ENCODE measurements around the gene WDR91. TPM values are rescaled to one million over a fixed set of nuclear protein-coding genes. Genes with fewer than 3 reads are reported as not detected.
A peak's percentile ranks its signal among the peaks of the same experiment; 100 is the strongest.

The WDR91 gene
- total and polyA plus RNA-seq, 4 donors: 11.3 to 47.8 (median 21.5) TPM

DNA sequence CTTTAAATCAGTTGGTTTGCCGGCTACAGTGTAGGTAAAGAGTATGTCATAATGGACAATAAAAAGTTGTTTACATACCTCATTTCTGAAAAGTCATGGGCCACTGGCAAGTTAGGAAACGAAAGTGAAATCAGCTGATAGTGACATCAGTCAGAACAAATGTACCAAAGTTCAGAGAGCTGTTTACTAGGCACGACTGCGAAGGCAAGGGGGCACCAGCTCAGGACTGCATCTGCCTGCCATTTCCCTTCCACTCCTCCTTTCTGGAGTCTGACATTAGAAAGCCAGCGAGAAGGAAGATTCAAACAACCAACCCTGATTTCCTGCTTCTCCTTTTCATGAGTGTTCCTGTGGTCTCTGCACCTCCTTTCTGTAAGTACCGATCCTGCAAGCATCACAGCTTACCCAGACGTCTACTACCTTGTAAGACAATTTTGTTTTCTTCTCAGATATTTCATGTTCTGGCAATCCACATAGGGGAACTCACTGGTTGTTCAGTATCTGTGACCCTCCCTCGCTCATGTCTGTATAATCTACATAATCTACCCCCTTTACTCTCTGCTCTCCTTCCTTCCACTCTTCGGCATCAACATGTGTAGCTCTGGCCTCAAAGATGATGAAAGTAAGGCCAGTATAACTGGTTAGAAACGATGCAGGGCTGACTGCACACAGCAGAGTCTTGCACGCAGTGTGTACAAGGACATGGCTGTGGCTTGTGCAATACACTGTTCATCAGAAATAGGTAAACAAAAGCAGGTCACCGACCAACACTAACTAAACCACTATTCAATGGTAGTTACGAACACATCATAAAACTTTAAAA, 63.2 kb downstream of the WDR91 start, which contains the start of gene TMEM140:
TMEM140 (plus strand) TSS at position 174 of the 823 bp plus-strand sequence. CDS start 16,370 bp downstream, outside the sequence.
- Histone ChIP-seq H3K36me3 (ENCODE audit: control insufficient read depth in 4 of 4, insufficient read depth in 4 of 4, low read length in 4 of 4) (peaks cover 0 to 2% (median 0%) of the 10 kb centered on the region in 4 donors), H3K4me1 (ENCODE audit: control insufficient read depth in 5 of 5, insufficient read depth in 5 of 5, low read length in 5 of 5) (peaks cover 0 to 15% (median 11%) of the 10 kb centered on the region in 5 donors), H3K27me3 (ENCODE audit: control insufficient read depth in 3 of 3, insufficient read depth in 3 of 3, low read length in 2 of 3) (no peaks in the 10 kb centered on the region), H3K9me3 (ENCODE audit: control insufficient read depth in 4 of 4, insufficient read depth in 3 of 4, low read length in 3 of 4) (no peaks in the 10 kb centered on the region), H3K27ac (ENCODE audit: low read depth in 1 of 2, low read length in 1 of 2) (peak within 1 kb of the TSS; percentile 92 to 95), H3K9ac (ENCODE audit: insufficient read depth in 1 of 2, low read length in 2 of 2) (peak within 1 kb of the TSS in 1 of 2 donors; percentile 72), H3K4me3 (peak within 1 kb of the TSS; percentile 57)
- DNase-seq: peak in 2 of 3 donors; percentile 70 to 74
- ATAC-seq (ENCODE audit: insufficient read depth, low FRiP score): peak; percentile 55
- TF ChIP-seq CTCF (IDR thresholded peaks at IDR 0.05; ENCODE audit: control extremely low read depth, extremely low read depth): no peak
- WGBS, 2 donors: 6% methylated on average over 13 of the region's 13 CpGs

GRCh38 chr7:135147341-135147898, 63.9 kb downstream of the WDR91 start:
- TF ChIP-seq CTCF (IDR thresholded peaks at IDR 0.05; ENCODE audit: control extremely low read depth, extremely low read depth): no peak
- Histone ChIP-seq H3K27ac (ENCODE audit: low read depth in 1 of 2, low read length in 1 of 2) (peak overlapping the region; percentile 92 to 95), H3K4me3 (peak overlapping the region; percentile 57), H3K36me3 (ENCODE audit: control insufficient read depth in 4 of 4, insufficient read depth in 4 of 4, low read length in 4 of 4) (no peaks in the 10 kb centered on the region), H3K27me3 (ENCODE audit: control insufficient read depth in 3 of 3, insufficient read depth in 3 of 3, low read length in 2 of 3) (no peaks in the 10 kb centered on the region), H3K9ac (ENCODE audit: insufficient read depth in 1 of 2, low read length in 2 of 2) (peak overlapping the region in 1 of 2 donors; percentile 72), H3K4me1 (ENCODE audit: control insufficient read depth in 5 of 5, insufficient read depth in 5 of 5, low read length in 5 of 5) (peaks cover 0 to 15% (median 11%) of the 10 kb centered on the region in 5 donors), H3K9me3 (ENCODE audit: control insufficient read depth in 4 of 4, insufficient read depth in 3 of 4, low read length in 3 of 4) (no peaks in the 10 kb centered on the region)
- WGBS, 2 donors: 8 to 10% methylated on average over 6 of the region's 6 CpGs
- peak in 2 of 3 donors; percentile 68 to 70 for DNase-seq
- ATAC-seq (ENCODE audit: insufficient read depth, low FRiP score): no peak

- DNase-seq: no peak
- 78 to 93% methylated on average over 3 of the region's 3 CpGs for WGBS, 2 donors
- no peaks in the 10 kb centered on the region for H3K36me3 ChIP-seq (ENCODE audit: control insufficient read depth in 4 of 4, insufficient read depth in 4 of 4, low read length in 4 of 4)
- H3K27me3 ChIP-seq (ENCODE audit: control insufficient read depth in 3 of 3, insufficient read depth in 3 of 3, low read length in 2 of 3): no peaks in the 10 kb centered on the region
- no peak for ATAC-seq (ENCODE audit: insufficient read depth, low FRiP score)
- peaks cover 0 to 3% (median 2%) of the 10 kb centered on the region in 5 donors for H3K4me1 ChIP-seq (ENCODE audit: control insufficient read depth in 5 of 5, insufficient read depth in 5 of 5, low read length in 5 of 5)
- H3K4me3 ChIP-seq: no peak overlapping the region
- H3K9me3 ChIP-seq (ENCODE audit: control insufficient read depth in 4 of 4, insufficient read depth in 3 of 4, low read length in 3 of 4): no peaks in the 10 kb centered on the region
- peak overlapping the region in 1 of 2 donors; percentile 79 for H3K27ac ChIP-seq (ENCODE audit: low read depth in 1 of 2, low read length in 1 of 2)
- no peak overlapping the region for H3K9ac ChIP-seq (ENCODE audit: insufficient read depth in 1 of 2, low read length in 2 of 2)
- no peak for TF ChIP-seq CTCF (IDR thresholded peaks at IDR 0.05; ENCODE audit: control extremely low read depth, extremely low read depth)
These were observed 67.2 kb downstream of the WDR91 start for GRCh38 chr7:135143885-135144668.

Small RNA genes lying within 50 kb of the gene (small RNA-seq; reads per million reads assigned to genes)
- not detected for gene MIR6509 (ENCODE audit: low replicate concordance)

Other genes with a start within 250 kb of the WDR91 start
- 1 to 10 TPM; 3.6 to 5.2 TPM for gene AGBL3, start 225.0 kb downstream of the WDR91 start, total RNA-seq
- gene AGBL3, start 225.0 kb downstream of the WDR91 start, polyA plus RNA-seq: 1 to 10 TPM; 1.3 to 2.0 TPM
- gene TMEM140, start 63.5 kb downstream of the WDR91 start, total RNA-seq: 10 to 100 TPM; 16.1 to 19.7 TPM
- gene TMEM140, start 63.5 kb downstream of the WDR91 start, polyA plus RNA-seq: 10 to 100 TPM; 17.4 to 35.2 TPM
- gene CYREN, start 40.8 kb downstream of the WDR91 start, total RNA-seq: 10 to 100 TPM; 40.0 to 50.2 TPM
- gene CYREN, start 40.8 kb downstream of the WDR91 start, polyA plus RNA-seq: 10 to 100 TPM; 22.4 to 39.5 TPM
- not detected for gene STRA8, start 22.3 kb upstream of the WDR91 start, total RNA-seq
- not detected for gene STRA8, start 22.3 kb upstream of the WDR91 start, polyA plus RNA-seq

Measured in lung (tissue), 13 donors.